ENCODE measurements around the gene MAPKAP1.

The MAPKAP1 gene

GRCh38 chr9:125617087-125617486 lies 89.9 kb downstream of the MAPKAP1 start:
- TF ChIP-seq USF1 (IDR thresholded peaks at IDR 0.05) (no peak), RAD21 (IDR thresholded peaks at IDR 0.05; ENCODE audit: low read depth) (no peak), EP300 (IDR thresholded peaks at IDR 0.05; ENCODE audit: borderline replicate concordance) (no peak), EGR1 (IDR thresholded peaks at IDR 0.05) (no peak), FOXM1 (IDR thresholded peaks at IDR 0.05; ENCODE audit: borderline replicate concordance, low read depth) (no peak), REST (IDR thresholded peaks at IDR 0.05; ENCODE audit: low read depth) (no peak), YY1 (IDR thresholded peaks at IDR 0.05; ENCODE audit: low read depth) (no peak), CEBPB (IDR thresholded peaks at IDR 0.05) (no peak), TCF12 (IDR thresholded peaks at IDR 0.05; ENCODE audit: low read depth) (no peak), NFIC (IDR thresholded peaks at IDR 0.05) (no peak), CREB1 (IDR thresholded peaks at IDR 0.05; ENCODE audit: low read depth) (no peak), TAF1 (IDR thresholded peaks at IDR 0.05; ENCODE audit: low read depth) (no peak), TEAD4 (IDR thresholded peaks at IDR 0.05) (no peak), ZBTB7A (IDR thresholded peaks at IDR 0.05; ENCODE audit: low read depth) (no peak), MAX (IDR thresholded peaks at IDR 0.05) (no peak)

- TF ChIP-seq EP300 (IDR thresholded peaks at IDR 0.05; ENCODE audit: borderline replicate concordance) = no peak
- TF ChIP-seq USF1 (IDR thresholded peaks at IDR 0.05) = no peak
- TF ChIP-seq YY1 (IDR thresholded peaks at IDR 0.05; ENCODE audit: low read depth) = no peak
- TF ChIP-seq TAF1 (IDR thresholded peaks at IDR 0.05; ENCODE audit: low read depth) = no peak
- no peak for TF ChIP-seq ZBTB7A (IDR thresholded peaks at IDR 0.05; ENCODE audit: low read depth)
- no peak for TF ChIP-seq FOXM1 (IDR thresholded peaks at IDR 0.05; ENCODE audit: borderline replicate concordance, low read depth)
- no peak for TF ChIP-seq MAX (IDR thresholded peaks at IDR 0.05)
- TF ChIP-seq REST (IDR thresholded peaks at IDR 0.05; ENCODE audit: low read depth) = no peak
- no peak for TF ChIP-seq NFIC (IDR thresholded peaks at IDR 0.05)
- no peak for TF ChIP-seq CREB1 (IDR thresholded peaks at IDR 0.05; ENCODE audit: low read depth)
- no peak for TF ChIP-seq EGR1 (IDR thresholded peaks at IDR 0.05)
- no peak for TF ChIP-seq TEAD4 (IDR thresholded peaks at IDR 0.05)
- TF ChIP-seq TCF12 (IDR thresholded peaks at IDR 0.05; ENCODE audit: low read depth) = no peak
- TF ChIP-seq RAD21 (IDR thresholded peaks at IDR 0.05; ENCODE audit: low read depth) = no peak
- no peak for TF ChIP-seq CEBPB (IDR thresholded peaks at IDR 0.05)
Observed at GRCh38 chr9:125613141-125613540, 93.9 kb downstream of the MAPKAP1 start.

- TF ChIP-seq CEBPB (IDR thresholded peaks at IDR 0.05) (no peak), EP300 (IDR thresholded peaks at IDR 0.05; ENCODE audit: borderline replicate concordance) (no peak), FOXM1 (IDR thresholded peaks at IDR 0.05; ENCODE audit: borderline replicate concordance, low read depth) (no peak), MAX (IDR thresholded peaks at IDR 0.05) (no peak)
Observed at GRCh38 chr9:125612616-125613015, 94.4 kb downstream of the MAPKAP1 start.

GRCh38 chr9:125611121-125611765 lies 95.8 kb downstream of the MAPKAP1 start:
- TF ChIP-seq MAX (IDR thresholded peaks at IDR 0.05) (no peak), TAF1 (IDR thresholded peaks at IDR 0.05; ENCODE audit: low read depth) (no peak), CEBPB (IDR thresholded peaks at IDR 0.05) (no peak), TCF12 (IDR thresholded peaks at IDR 0.05; ENCODE audit: low read depth) (no peak), YY1 (IDR thresholded peaks at IDR 0.05; ENCODE audit: low read depth) (no peak), EP300 (IDR thresholded peaks at IDR 0.05; ENCODE audit: borderline replicate concordance) (no peak), NFIC (IDR thresholded peaks at IDR 0.05) (no peak), ZBTB7A (IDR thresholded peaks at IDR 0.05; ENCODE audit: low read depth) (no peak), USF1 (IDR thresholded peaks at IDR 0.05) (no peak), REST (IDR thresholded peaks at IDR 0.05; ENCODE audit: low read depth) (no peak)
